Neural progenitor cell (in vitro differentiated cells): Measurements from ENCODE around the gene SOBP.

Source experiments
- CTCF ChIP-seq: fragments of 200-600 bp; sonication (generic); IDR thresholded peaks from 2 replicates; pipeline ENCODE4 v1.5.1; 2017; ENCODE audit warnings: antibody characterized with exemption, mild to moderate bottlenecking
- EZH2 ChIP-seq: fragments of 200-600 bp; sonication (generic); IDR thresholded peaks from 2 replicates; pipeline ENCODE4 v1.6.1; 2017; ENCODE audit warnings: antibody characterized with exemption, mild to moderate bottlenecking, moderate library complexity

DNA sequence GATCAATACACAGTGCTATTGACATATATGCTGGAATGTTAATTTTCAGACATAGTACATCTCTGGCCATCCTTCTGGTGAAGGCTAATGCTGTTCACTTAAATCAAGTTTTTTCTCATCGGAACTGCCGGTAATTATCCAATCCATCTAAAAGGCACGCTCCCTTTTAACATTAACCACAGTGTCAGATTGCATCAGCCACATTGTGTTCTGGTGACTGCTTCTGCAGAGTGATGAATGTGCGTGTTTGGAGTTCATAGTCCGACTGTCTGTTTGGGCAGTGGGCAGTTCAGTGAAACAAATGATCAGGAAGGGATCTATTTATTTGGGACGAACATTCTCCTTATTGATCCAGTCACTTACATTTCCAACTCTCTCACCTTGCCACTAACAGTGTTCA, 49.5 kb downstream of the SOBP start:
- TF ChIP-seq EZH2 (no peak), CTCF (no peak)
